Fibroblast of lung (primary cell): ENCODE results near the gene DPP10. TPM values are rescaled to one million over a fixed set of nuclear protein-coding genes. Genes with fewer than 3 reads are reported as not detected.

ENCODE experiments used
- DNase-seq, 2 donors: peaks; one replicate each; pipeline versions ENCODE4 v3.0.0 to v3.0.0-alpha.2; 2010; ENCODE audit warnings: low read depth in 2 of 2
- H2AFZ ChIP-seq: 2 replicates; pipeline ENCODE4 v1.5.1; 2012; ENCODE audit warnings: low read length, control low read depth, inconsistent platforms
- H3K27ac ChIP-seq: 2 replicates; pipeline ENCODE4 v1.5.1; 2011; ENCODE audit warnings: low read length, control low read depth; ENCODE audit not compliant: insufficient read depth
- H3K27me3 ChIP-seq: 2 replicates; pipeline ENCODE4 v1.5.1; 2011; ENCODE audit warnings: mild to moderate bottlenecking, low read length; ENCODE audit not compliant: control insufficient read depth, insufficient read depth
- H3K36me3 ChIP-seq: 2 replicates; pipeline ENCODE4 v1.5.1; 2011; ENCODE audit warnings: low read length; ENCODE audit not compliant: control insufficient read depth, insufficient read depth
- H3K4me1 ChIP-seq: 2 replicates; pipeline ENCODE4 v1.5.1; 2011; ENCODE audit warnings: low read length; ENCODE audit not compliant: control insufficient read depth, insufficient read depth; ENCODE audit errors: extremely low read depth
- H3K4me2 ChIP-seq: 2 replicates; pipeline ENCODE4 v1.5.1; 2011; ENCODE audit warnings: low read length, control low read depth; ENCODE audit not compliant: insufficient read depth; ENCODE audit errors: extremely low read depth
- H3K4me3 ChIP-seq, 4 experiments: fragments of 200-600 bp in 1 of 4; sonication (generic) in 1 of 4; replicated peaks in 1 of 4; 2 replicates each; pipeline ENCODE4 v1.5.1; 2011 to 2016; ENCODE audit warnings: low read length in 4 of 4, low read depth in 3 of 4, mild to moderate bottlenecking in 3 of 4, control low read depth in 2 of 4, inconsistent platforms in 1 of 4, mixed read lengths in 1 of 4; ENCODE audit not compliant: insufficient read depth in 1 of 4; ENCODE audit errors: control extremely low read depth in 1 of 4
- H3K79me2 ChIP-seq: 2 replicates; pipeline ENCODE4 v1.5.1; 2012; ENCODE audit warnings: mild to moderate bottlenecking, low read length, inconsistent platforms; ENCODE audit not compliant: control insufficient read depth, insufficient read depth
- H3K9ac ChIP-seq: 2 replicates; pipeline ENCODE4 v1.5.1; 2011; ENCODE audit warnings: mild to moderate bottlenecking, low read length, control low read depth; ENCODE audit not compliant: insufficient read depth
- H3K9me3 ChIP-seq: 2 replicates; pipeline ENCODE4 v1.5.1; 2012; ENCODE audit warnings: low read depth, low read length; ENCODE audit not compliant: control insufficient read depth, insufficient read depth
- H4K20me1 ChIP-seq: 2 replicates; pipeline ENCODE4 v1.5.1; 2011; ENCODE audit warnings: low read length; ENCODE audit not compliant: control insufficient read depth, insufficient read depth; ENCODE audit errors: extremely low read depth
- EZH2 ChIP-seq: IDR thresholded peaks from 2 replicates; pipeline ENCODE4 v1.5.1; 2012; ENCODE audit warnings: low read length, control low read depth, mild to moderate bottlenecking; ENCODE audit errors: missing control alignments
- polyA plus RNA-seq, 2 donors: library from polyadenylated mRNA; depleted of rRNA in 1 of 2; stranded (reverse) in 1 of 2; unstranded in 1 of 2; fragments of >200 nt; gene quantifications; 2 replicates each; pipeline ENCODE4 v1.2.1, GENCODE V29; 2011 to 2012; ENCODE audit warnings: missing spikeins in 1 of 2
- total RNA-seq: library from RNA; depleted of rRNA; stranded (reverse); fragments of >200 nt; gene quantifications from 2 replicates; pipeline ENCODE4 v1.2.1, GENCODE V29; 2014
- TF ChIP-seq, protein P1 (sequence below), 2 donors: IDR thresholded peaks in 1 of 2; conservative IDR thresholded peaks in 1 of 2; 1 replicate in 1 of 2; 2 replicates in 1 of 2; pipeline ENCODE4 v1.5.1; 2011 to 2012; ENCODE audit warnings: low read length in 2 of 2, control low read depth in 1 of 2, inconsistent platforms in 1 of 2, low read depth in 1 of 2, mild to moderate bottlenecking in 1 of 2

DPP10 gene
- total and polyA plus RNA-seq, 2 donors (not counting 1 experiment from before 2014, with no cell fraction given) = not detected

DNA sequence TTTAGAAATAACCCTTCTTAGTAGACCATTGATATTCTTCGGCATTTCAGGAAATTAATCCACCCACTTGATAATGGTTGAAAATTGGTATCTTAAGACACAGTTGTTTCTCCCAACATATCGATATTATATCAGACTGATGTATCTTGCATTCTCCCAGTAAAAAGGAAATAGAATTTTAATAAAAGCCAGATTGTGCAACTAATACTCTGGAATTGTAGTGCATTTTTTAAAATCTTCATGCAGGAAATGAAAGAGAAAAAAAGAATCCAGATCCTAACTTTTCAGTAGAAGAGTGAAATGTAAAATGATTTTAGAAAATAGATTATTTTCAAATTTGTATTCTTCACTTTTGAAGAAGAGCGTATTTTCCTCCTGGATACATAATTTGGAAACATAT lies 1168.4 kb downstream of the DPP10 start:
- no peak for TF ChIP-seq EZH2
- TF ChIP-seq, protein P1, sequence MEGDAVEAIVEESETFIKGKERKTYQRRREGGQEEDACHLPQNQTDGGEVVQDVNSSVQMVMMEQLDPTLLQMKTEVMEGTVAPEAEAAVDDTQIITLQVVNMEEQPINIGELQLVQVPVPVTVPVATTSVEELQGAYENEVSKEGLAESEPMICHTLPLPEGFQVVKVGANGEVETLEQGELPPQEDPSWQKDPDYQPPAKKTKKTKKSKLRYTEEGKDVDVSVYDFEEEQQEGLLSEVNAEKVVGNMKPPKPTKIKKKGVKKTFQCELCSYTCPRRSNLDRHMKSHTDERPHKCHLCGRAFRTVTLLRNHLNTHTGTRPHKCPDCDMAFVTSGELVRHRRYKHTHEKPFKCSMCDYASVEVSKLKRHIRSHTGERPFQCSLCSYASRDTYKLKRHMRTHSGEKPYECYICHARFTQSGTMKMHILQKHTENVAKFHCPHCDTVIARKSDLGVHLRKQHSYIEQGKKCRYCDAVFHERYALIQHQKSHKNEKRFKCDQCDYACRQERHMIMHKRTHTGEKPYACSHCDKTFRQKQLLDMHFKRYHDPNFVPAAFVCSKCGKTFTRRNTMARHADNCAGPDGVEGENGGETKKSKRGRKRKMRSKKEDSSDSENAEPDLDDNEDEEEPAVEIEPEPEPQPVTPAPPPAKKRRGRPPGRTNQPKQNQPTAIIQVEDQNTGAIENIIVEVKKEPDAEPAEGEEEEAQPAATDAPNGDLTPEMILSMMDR (conservative IDR thresholded peaks at IDR 0.05 in 1 of 2, IDR thresholded peaks at IDR 0.05 in 1 of 2; ENCODE audit: low read depth in 1 of 2, low read length in 2 of 2) = no peak
- DNase-seq = no peak
- Histone ChIP-seq H3K27ac (no peak overlapping the region), H3K79me2 (no peaks in the 10 kb centered on the region), H3K4me3 (no peak overlapping the region), H3K27me3 (no peaks in the 10 kb centered on the region), H3K9me3 (no peaks in the 10 kb centered on the region), H4K20me1 (no peaks in the 10 kb centered on the region), H3K4me1 (no peaks in the 10 kb centered on the region), H3K36me3 (no peaks in the 10 kb centered on the region), H2AFZ (no peak overlapping the region), H3K9ac (no peak overlapping the region), H3K4me2 (no peak overlapping the region)

DNA sequence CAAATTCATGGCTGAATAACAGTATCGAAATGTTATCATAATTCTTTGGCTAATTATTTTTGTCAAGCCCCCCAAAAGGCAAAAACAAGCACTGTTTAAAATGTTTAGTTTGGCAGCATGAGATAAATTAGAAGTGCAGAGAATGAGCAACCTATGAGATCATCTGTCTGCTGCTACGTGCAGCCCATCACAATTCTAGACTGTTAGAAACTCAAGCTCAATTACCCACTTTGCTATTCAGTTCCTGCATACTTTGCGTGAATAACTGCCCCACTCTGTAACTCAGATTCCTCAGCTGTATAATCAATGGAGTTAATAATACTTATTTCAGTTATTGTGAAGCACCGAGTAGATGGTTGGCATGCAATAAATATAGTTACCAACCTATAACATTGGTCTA lies 1181.9 kb downstream of the DPP10 start:
- no peaks in the 10 kb centered on the region for H3K36me3 ChIP-seq
- no peak overlapping the region for H3K9ac ChIP-seq
- no peaks in the 10 kb centered on the region for H3K4me1 ChIP-seq
- TF ChIP-seq, protein P1 (conservative IDR thresholded peaks at IDR 0.05 in 1 of 2, IDR thresholded peaks at IDR 0.05 in 1 of 2; ENCODE audit: low read depth in 1 of 2, low read length in 2 of 2) = no peak
- no peak for TF ChIP-seq EZH2
- no peaks in the 10 kb centered on the region for H3K27me3 ChIP-seq
- no peak overlapping the region for H3K4me2 ChIP-seq
- no peak for DNase-seq
- no peak overlapping the region for H2AFZ ChIP-seq
- no peak overlapping the region for H3K4me3 ChIP-seq
- no peaks in the 10 kb centered on the region for H4K20me1 ChIP-seq
- H3K9me3 ChIP-seq = no peaks in the 10 kb centered on the region
- H3K27ac ChIP-seq = no peak overlapping the region
- no peaks in the 10 kb centered on the region for H3K79me2 ChIP-seq

DNA sequence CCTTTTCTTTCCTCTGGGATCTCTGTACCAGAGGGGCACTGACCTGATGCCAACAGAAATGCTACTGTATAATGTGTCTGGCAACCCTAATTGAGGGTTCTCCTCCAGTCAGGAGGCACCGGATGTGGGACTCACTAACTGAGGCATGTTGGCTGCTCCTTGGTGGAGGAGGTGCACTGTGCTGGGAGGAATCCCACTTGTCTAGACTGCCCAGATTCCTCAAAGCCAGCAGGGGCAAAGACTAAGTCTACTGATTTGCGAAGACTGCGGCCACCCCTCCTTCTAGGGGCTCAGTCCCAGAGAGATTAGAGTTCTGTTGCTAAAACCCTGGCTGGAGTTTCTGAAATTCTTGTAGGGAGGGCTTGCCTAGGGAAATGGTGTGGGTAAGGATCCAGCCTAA lies 1192.1 kb downstream of the DPP10 start:
- Histone ChIP-seq H3K79me2 (no peaks in the 10 kb centered on the region), H4K20me1 (no peaks in the 10 kb centered on the region), H3K9ac (no peak overlapping the region), H3K36me3 (no peaks in the 10 kb centered on the region), H3K27me3 (no peaks in the 10 kb centered on the region), H3K4me1 (no peaks in the 10 kb centered on the region), H3K27ac (no peak overlapping the region), H3K4me2 (no peak overlapping the region), H2AFZ (no peak overlapping the region), H3K4me3 (no peak overlapping the region), H3K9me3 (no peaks in the 10 kb centered on the region)
- no peak for TF ChIP-seq EZH2
- TF ChIP-seq, protein P1 (conservative IDR thresholded peaks at IDR 0.05 in 1 of 2, IDR thresholded peaks at IDR 0.05 in 1 of 2; ENCODE audit: low read depth in 1 of 2, low read length in 2 of 2) = no peak
- no peak for DNase-seq
